Measurements from ENCODE around the gene SNX8.

Gene SNX8

GRCh38 chr7:2202361-2202761 lies 111.9 kb downstream of the SNX8 start:
- DNase-seq (ENCODE audit: low spot score), result no peak
